ENCODE measurements around the gene DPP6.
"Not testable (repeated sequence)": the region's sequence is repeated elsewhere in the genome, so short reads cannot be mapped to it uniquely, and the experiment has no call there.

Gene DPP6

GRCh38 chr7:154080249-154080648 is 28.1 kb downstream of the DPP6 start:
- H3K4me1 ChIP-seq (ENCODE audit: control insufficient read depth, insufficient read depth, low read length); H3K36me3 ChIP-seq (ENCODE audit: control insufficient read depth, insufficient read depth, low read length); H3K27me3 ChIP-seq (ENCODE audit: control insufficient read depth, insufficient read depth, low read length); H3K9me3 ChIP-seq (ENCODE audit: control insufficient read depth, insufficient read depth, low read length); H3K27ac ChIP-seq (ENCODE audit: low read depth, low read length); H3K9ac ChIP-seq (ENCODE audit: low read depth, low read length); H3K4me3 ChIP-seq (ENCODE audit: low read depth, low read length): not testable (repeated sequence)

- H3K27me3 ChIP-seq (ENCODE audit: control insufficient read depth, insufficient read depth, low read length); H3K4me1 ChIP-seq (ENCODE audit: control insufficient read depth, insufficient read depth, low read length); H3K4me3 ChIP-seq (ENCODE audit: low read depth, low read length); H3K36me3 ChIP-seq (ENCODE audit: control insufficient read depth, insufficient read depth, low read length); H3K9ac ChIP-seq (ENCODE audit: low read depth, low read length); H3K9me3 ChIP-seq (ENCODE audit: control insufficient read depth, insufficient read depth, low read length); H3K27ac ChIP-seq (ENCODE audit: low read depth, low read length): not testable (repeated sequence)
Observed at GRCh38 chr7:154087037-154087725, 35.0 kb downstream of the DPP6 start.

- not testable (repeated sequence) for H3K27me3 ChIP-seq (ENCODE audit: control insufficient read depth, insufficient read depth, low read length); H3K4me1 ChIP-seq (ENCODE audit: control insufficient read depth, insufficient read depth, low read length); H3K4me3 ChIP-seq (ENCODE audit: low read depth, low read length); H3K36me3 ChIP-seq (ENCODE audit: control insufficient read depth, insufficient read depth, low read length); H3K9ac ChIP-seq (ENCODE audit: low read depth, low read length); H3K9me3 ChIP-seq (ENCODE audit: control insufficient read depth, insufficient read depth, low read length); H3K27ac ChIP-seq (ENCODE audit: low read depth, low read length)
Observed at GRCh38 chr7:154092093-154092492, 39.9 kb downstream of the DPP6 start.

- not testable (repeated sequence) for H3K4me3 ChIP-seq (ENCODE audit: low read depth, low read length); H3K27ac ChIP-seq (ENCODE audit: low read depth, low read length); H3K36me3 ChIP-seq (ENCODE audit: control insufficient read depth, insufficient read depth, low read length); H3K4me1 ChIP-seq (ENCODE audit: control insufficient read depth, insufficient read depth, low read length); H3K9ac ChIP-seq (ENCODE audit: low read depth, low read length); H3K27me3 ChIP-seq (ENCODE audit: control insufficient read depth, insufficient read depth, low read length); H3K9me3 ChIP-seq (ENCODE audit: control insufficient read depth, insufficient read depth, low read length)
Observed at GRCh38 chr7:154095201-154095600, 43.0 kb downstream of the DPP6 start.

- not testable (repeated sequence) for H3K9ac ChIP-seq (ENCODE audit: low read depth, low read length); H3K27me3 ChIP-seq (ENCODE audit: control insufficient read depth, insufficient read depth, low read length)
Observed at GRCh38 chr7:154105063-154105462, 52.9 kb downstream of the DPP6 start.

GRCh38 chr7:154109615-154110014 is 57.4 kb downstream of the DPP6 start:
- H3K4me1 ChIP-seq (ENCODE audit: control insufficient read depth, insufficient read depth, low read length); H3K9ac ChIP-seq (ENCODE audit: low read depth, low read length); H3K27ac ChIP-seq (ENCODE audit: low read depth, low read length): not testable (repeated sequence)

More at GRCh38 chr7:154105063-154105462, 52.9 kb downstream of the DPP6 start:
- not testable (repeated sequence) for H3K4me3 ChIP-seq (ENCODE audit: low read depth, low read length); H3K9me3 ChIP-seq (ENCODE audit: control insufficient read depth, insufficient read depth, low read length); H3K4me1 ChIP-seq (ENCODE audit: control insufficient read depth, insufficient read depth, low read length); H3K36me3 ChIP-seq (ENCODE audit: control insufficient read depth, insufficient read depth, low read length); H3K27ac ChIP-seq (ENCODE audit: low read depth, low read length)

GRCh38 chr7:154113732-154114351 is 61.6 kb downstream of the DPP6 start:
- not testable (repeated sequence) for H3K9me3 ChIP-seq (ENCODE audit: control insufficient read depth, insufficient read depth, low read length); H3K27me3 ChIP-seq (ENCODE audit: control insufficient read depth, insufficient read depth, low read length); H3K4me1 ChIP-seq (ENCODE audit: control insufficient read depth, insufficient read depth, low read length); H3K27ac ChIP-seq (ENCODE audit: low read depth, low read length); H3K36me3 ChIP-seq (ENCODE audit: control insufficient read depth, insufficient read depth, low read length); H3K9ac ChIP-seq (ENCODE audit: low read depth, low read length); H3K4me3 ChIP-seq (ENCODE audit: low read depth, low read length)

More at GRCh38 chr7:154109615-154110014, 57.4 kb downstream of the DPP6 start:
- H3K9me3 ChIP-seq (ENCODE audit: control insufficient read depth, insufficient read depth, low read length); H3K36me3 ChIP-seq (ENCODE audit: control insufficient read depth, insufficient read depth, low read length); H3K27me3 ChIP-seq (ENCODE audit: control insufficient read depth, insufficient read depth, low read length); H3K4me3 ChIP-seq (ENCODE audit: low read depth, low read length): not testable (repeated sequence)

GRCh38 chr7:154117411-154118390 is 65.5 kb downstream of the DPP6 start:
- not testable (repeated sequence) for H3K4me1 ChIP-seq (ENCODE audit: control insufficient read depth, insufficient read depth, low read length); H3K9me3 ChIP-seq (ENCODE audit: control insufficient read depth, insufficient read depth, low read length); H3K4me3 ChIP-seq (ENCODE audit: low read depth, low read length); H3K27me3 ChIP-seq (ENCODE audit: control insufficient read depth, insufficient read depth, low read length); H3K9ac ChIP-seq (ENCODE audit: low read depth, low read length); H3K36me3 ChIP-seq (ENCODE audit: control insufficient read depth, insufficient read depth, low read length)
- peak overlapping the region; percentile 49 for H3K27ac ChIP-seq (ENCODE audit: low read depth, low read length)

GRCh38 chr7:154120825-154121224 is 68.6 kb downstream of the DPP6 start:
- not testable (repeated sequence) for H3K4me1 ChIP-seq (ENCODE audit: control insufficient read depth, insufficient read depth, low read length); H3K36me3 ChIP-seq (ENCODE audit: control insufficient read depth, insufficient read depth, low read length); H3K27me3 ChIP-seq (ENCODE audit: control insufficient read depth, insufficient read depth, low read length); H3K9ac ChIP-seq (ENCODE audit: low read depth, low read length); H3K27ac ChIP-seq (ENCODE audit: low read depth, low read length); H3K4me3 ChIP-seq (ENCODE audit: low read depth, low read length); H3K9me3 ChIP-seq (ENCODE audit: control insufficient read depth, insufficient read depth, low read length)

- H3K27me3 ChIP-seq (ENCODE audit: control insufficient read depth, insufficient read depth, low read length); H3K27ac ChIP-seq (ENCODE audit: low read depth, low read length); H3K9me3 ChIP-seq (ENCODE audit: control insufficient read depth, insufficient read depth, low read length); H3K4me1 ChIP-seq (ENCODE audit: control insufficient read depth, insufficient read depth, low read length); H3K4me3 ChIP-seq (ENCODE audit: low read depth, low read length); H3K9ac ChIP-seq (ENCODE audit: low read depth, low read length); H3K36me3 ChIP-seq (ENCODE audit: control insufficient read depth, insufficient read depth, low read length): not testable (repeated sequence)
Observed at GRCh38 chr7:154122720-154123119, 70.5 kb downstream of the DPP6 start.

- not testable (repeated sequence) for H3K9me3 ChIP-seq (ENCODE audit: control insufficient read depth, insufficient read depth, low read length); H3K4me1 ChIP-seq (ENCODE audit: control insufficient read depth, insufficient read depth, low read length); H3K36me3 ChIP-seq (ENCODE audit: control insufficient read depth, insufficient read depth, low read length); H3K27me3 ChIP-seq (ENCODE audit: control insufficient read depth, insufficient read depth, low read length); H3K27ac ChIP-seq (ENCODE audit: low read depth, low read length); H3K4me3 ChIP-seq (ENCODE audit: low read depth, low read length); H3K9ac ChIP-seq (ENCODE audit: low read depth, low read length)
Observed at GRCh38 chr7:154123397-154123796, 71.2 kb downstream of the DPP6 start.
